GM18498 (cell line): ENCODE results near the gene FHIT.
"Not testable (repeated sequence)": the region's sequence is repeated elsewhere in the genome, so short reads cannot be mapped to it uniquely, and the experiment has no call there.

Source experiments
- ATAC-seq: cut with Tn5 transposase; IDR thresholded peaks from one replicate; pipeline ENCODE4 v1.9.1; 2021; ENCODE audit warnings: mild to moderate bottlenecking, moderate library complexity; ENCODE audit not compliant: unreplicated experiment

FHIT gene

DNA sequence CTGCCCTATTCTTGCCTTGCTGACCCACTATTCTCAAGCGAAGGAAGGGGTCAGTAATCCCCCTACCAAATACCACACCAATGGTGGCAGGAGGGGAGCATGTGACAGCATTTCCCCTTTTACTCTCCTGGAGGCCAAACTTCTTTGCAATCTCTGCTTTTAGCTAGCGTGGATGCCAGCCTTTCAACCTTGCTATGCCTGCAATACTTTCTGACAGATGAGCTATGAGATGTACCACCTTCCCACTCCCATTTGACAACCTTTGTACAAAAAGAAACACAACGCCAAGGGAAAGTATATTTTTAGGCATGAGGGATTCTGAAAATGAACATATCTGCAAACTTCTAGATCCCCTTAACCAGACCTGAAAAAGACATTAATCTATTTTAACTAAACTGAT is 302.1 kb downstream of the FHIT start:
- no peak for ATAC-seq

DNA sequence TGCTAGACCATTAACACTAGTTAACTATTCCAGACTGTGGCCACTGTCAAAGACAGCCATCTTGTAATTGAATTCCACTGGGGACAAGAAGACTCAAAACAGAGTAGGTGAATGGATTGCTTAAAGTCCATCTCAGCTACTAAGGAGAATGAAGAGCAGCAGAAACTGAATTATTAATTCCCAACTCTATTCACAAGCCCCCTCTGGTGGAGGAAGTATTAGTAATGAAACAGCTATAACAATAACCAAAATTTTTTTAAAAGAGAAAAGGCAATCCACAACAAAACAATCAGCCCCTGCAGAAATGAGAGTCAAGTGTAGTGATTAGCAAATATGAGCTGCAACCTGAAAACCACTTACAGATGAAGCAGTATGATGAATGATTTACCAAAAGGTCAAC is 302.8 kb downstream of the FHIT start:
- ATAC-seq = no peak

DNA sequence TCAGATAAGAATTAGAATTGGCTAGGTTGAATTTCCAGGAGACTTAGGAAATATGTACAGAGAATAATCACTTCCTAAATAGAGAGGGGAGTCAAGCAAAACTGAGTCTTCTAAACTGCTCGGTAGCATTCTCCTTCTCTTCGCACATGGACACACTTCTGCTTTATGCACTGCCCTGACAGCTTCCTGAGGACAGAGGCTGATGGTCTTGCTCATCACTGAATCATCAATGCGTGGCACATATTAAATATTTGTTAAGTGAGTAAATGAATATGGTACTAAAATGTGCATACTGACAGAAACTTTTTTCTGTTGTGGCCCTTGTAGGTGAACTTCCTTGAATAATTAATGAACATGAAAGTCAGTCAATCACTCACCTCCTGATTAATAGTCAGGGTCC is 315.5 kb downstream of the FHIT start:
- no peak for ATAC-seq

DNA sequence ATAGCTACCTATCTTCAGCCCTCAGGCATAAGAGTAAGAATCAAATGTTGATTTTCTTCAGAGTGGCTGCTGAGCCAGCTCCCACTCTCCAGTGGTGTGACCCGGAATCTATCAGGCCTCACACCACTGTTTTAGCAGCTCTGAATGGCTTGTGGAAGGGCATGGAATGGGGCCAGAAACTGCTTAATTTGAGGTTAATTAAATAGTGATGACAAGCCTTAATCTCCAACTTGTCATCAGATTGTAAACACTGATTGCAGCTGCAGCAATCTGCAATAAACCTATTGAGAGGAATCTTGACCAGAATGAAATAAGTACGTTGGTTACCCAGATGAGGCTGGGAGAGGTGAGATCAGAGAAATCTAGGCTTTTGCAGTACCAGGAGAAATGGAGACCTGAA is 317.4 kb downstream of the FHIT start:
- ATAC-seq = no peak

DNA sequence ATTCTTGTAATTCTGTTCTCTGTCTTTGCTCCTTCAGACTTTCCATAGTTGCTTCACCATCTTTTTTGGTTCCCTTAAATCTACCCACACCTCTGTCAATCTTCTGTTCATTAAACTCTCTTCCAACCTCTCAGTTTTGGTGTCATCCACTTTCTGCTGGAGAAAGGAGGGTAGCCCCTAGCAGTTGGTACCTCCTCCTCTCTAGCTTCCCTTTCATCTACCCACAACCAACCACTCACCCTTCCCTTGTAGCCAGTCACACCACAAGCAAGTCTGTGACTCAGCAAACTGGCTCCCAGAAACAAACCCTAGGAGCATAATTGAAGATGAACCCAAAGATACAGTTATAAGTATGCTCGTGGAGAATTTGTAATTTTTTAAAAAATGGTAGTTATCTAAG is 318.6 kb downstream of the FHIT start:
- no peak for ATAC-seq

DNA sequence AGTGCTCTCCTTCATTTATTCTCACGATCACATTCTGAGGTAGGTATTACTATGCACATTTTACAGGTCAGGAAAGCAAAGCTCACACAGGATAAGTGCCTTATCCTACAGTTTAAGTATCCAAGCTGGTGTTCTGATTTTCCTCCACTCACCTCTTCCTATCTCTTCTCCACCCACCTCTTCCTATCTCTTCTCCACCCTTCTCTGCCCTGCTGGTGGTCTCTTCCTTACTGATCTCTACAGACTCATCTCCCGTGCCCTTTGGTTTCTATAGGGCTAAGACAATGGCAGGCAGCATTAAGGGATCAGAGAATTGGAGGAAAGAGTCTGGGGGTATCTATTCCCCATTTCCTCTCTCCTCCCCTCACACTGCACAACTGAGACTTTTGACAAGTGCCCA is 319.1 kb downstream of the FHIT start:
- no peak for ATAC-seq

DNA sequence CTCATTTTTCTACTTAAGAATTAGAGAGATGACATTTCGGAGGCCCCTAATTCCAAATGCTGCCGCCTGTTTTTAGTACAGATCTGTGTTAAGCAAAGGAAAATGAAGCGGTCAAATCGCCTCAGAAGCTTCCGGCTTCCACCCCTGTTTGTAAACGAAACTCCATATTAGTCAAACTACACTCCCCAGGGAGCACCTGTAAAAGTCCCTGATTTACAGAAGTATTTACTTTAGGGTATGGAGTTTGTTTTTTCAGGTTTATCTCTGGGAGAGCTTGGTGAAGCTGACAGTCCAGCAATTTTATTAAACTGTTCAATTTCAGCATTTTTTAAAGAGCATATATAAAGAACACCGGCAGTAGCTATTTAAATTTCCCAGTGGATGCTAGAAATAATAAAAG is 319.8 kb downstream of the FHIT start:
- ATAC-seq = no peak

DNA sequence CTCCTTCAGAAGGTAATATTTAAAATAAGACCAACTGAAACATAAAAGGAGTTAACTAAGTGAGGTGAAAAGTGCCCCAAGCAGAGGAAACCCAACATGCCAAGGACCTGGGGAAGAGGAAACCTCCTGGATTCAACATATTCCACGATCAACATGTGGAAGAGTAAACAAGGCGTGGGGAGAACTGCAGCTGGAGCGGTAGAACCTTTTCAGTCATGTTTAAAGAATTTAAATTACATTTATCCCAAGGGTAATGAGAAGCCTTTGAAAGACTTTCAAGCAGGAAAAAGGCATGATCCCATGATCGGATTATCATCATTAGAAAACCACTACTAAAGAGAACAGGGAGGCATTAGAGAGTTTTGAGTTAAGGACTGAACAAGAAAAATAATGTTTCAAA is 330.7 kb downstream of the FHIT start:
- ATAC-seq = no peak

DNA sequence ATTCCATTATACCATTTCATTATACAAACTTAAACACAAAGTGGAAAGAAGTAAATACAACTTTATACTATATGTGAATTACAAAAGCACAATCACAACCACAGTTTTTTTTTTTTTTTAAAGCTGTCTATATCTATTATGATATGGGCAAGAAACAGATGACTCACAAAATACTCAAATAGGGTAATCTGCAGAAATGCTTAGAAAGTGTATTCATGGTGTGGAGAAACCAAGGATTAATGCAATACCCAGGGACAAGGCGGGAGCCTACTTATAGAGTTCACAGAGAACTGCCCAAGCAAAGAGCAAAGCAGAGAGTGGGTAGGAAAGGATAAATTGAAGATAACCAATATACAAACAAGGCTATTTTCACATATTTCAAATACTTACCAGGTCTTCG is 332.0 kb downstream of the FHIT start:
- ATAC-seq = no peak

DNA sequence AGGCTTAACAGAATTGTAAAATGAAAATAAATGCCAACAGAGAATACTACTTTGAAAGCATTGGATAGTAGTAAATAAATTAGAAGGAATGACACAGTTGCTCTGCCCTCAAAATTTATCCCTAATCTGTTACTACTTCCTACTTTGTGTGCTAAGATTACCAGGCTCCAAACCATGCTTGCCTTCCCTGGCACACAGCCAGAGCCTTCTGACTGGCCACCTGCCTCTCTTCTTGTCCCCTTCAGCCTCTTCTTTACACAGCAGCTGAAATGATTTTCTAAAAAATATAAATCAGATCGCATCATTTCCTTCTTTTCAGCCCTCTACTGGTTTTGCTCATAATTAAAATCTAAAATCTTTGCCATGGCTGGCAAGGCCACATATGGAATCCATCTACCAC is 334.1 kb downstream of the FHIT start:
- no peak for ATAC-seq

DNA sequence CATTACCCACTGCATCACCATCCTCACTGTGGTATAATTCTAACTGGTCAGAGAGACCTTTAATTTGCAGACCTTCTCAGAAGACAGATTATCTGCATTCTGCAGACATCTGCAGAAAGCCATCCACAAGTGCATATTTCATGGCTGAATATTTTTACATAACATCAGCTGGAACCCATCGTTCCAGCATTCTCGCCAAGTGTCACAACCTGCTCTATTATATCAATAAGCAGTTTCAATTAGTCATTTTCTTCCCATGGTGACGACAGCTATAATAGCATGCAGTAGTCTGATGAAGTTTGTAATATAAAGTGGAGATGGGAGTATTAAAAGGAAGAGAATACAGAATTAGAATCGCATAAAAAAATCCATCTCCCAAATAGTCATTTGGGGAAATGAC is 334.7 kb downstream of the FHIT start:
- no peak for ATAC-seq

DNA sequence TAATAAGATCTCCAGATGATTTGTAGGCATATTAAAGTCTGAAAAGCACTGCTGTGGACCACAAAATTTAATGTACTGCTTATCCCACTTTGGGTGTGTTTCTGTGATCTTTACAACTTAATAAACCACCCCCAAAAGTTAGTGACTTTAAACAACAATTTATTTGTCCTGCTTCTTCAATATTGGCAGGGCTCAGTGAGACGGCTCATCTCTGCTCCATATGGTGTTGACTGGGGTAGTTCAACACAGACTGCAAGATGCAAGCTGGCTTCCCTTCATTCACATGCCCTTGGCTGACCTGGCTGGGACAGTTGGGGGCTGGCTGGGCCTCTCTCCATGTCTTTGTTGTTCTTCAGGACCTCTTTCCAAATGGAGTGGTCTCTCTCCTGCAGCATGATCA is 337.8 kb downstream of the FHIT start:
- ATAC-seq = no peak

DNA sequence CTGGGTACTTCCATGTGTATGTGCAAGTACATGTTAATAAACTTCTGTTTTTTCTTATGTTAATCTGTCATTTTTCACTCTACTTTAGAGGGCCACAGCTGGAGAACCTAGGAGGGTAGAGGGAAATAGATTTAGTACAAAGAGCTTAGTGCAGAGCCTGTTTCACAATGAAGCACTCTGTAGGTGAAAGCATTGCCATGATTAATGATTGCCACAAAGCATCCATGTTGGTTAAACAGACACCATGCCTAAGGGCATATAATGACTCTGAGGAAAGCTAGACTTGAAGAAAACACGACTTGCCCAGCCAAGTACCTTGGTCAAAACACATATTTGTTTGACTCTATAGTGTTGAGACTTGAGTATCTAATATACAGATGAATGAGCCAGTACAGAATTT is 338.4 kb downstream of the FHIT start:
- ATAC-seq = no peak

DNA sequence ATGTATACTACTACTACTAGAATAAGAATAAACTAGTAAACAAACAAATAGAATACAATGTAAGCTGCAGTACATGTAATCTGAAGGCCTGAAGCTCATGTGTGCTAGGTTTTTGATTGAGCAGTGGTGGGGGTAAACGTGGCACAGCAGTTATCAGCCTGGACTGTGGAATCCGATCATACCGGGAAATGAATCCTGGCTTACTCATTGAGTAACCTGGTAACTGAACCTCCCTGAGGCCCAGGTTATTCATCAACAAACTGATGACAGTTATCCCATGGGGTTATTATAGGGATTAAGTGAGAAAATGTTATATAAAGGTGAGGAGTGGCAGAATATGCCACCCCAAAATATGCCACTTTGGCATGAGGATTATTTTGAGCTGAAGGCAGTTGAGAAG is 339.1 kb downstream of the FHIT start:
- ATAC-seq = no peak

DNA sequence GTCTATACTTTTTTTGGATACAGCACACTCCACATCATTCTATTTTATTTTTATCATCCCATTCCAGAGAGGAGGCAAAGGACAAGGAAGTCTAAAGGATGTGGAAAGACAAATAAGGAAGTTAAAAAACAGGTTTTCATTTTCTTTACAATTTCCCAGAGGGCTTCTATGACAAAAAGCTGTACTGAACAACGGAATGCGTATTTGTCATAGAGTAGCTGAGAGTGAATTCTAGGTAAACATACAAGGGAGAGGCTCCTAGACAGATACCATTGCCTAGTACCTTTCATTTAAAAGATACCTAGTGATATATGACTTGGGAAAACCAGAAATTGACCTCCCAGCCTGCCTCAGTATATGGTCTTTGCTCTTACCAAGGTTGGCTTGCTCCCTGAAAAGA is 341.7 kb downstream of the FHIT start:
- ATAC-seq = no peak

DNA sequence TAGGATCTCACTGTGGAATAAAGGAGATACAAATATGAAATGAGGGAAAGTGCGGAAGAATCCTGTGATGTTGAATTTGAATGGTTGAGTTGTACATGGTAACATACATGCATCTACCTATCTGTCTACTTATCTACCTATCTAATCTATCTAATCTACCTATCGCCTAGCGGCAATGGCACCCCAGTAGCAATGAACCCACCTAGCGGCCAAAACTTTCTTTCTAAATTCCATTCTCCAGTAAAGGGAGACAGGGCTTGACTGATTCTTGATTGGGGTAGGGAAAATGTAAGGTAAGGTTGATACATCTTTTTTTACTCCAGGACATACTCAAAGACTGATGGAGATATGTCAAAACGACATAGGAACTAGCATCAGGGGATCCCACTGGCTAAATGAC is 345.0 kb downstream of the FHIT start:
- no peak for ATAC-seq

DNA sequence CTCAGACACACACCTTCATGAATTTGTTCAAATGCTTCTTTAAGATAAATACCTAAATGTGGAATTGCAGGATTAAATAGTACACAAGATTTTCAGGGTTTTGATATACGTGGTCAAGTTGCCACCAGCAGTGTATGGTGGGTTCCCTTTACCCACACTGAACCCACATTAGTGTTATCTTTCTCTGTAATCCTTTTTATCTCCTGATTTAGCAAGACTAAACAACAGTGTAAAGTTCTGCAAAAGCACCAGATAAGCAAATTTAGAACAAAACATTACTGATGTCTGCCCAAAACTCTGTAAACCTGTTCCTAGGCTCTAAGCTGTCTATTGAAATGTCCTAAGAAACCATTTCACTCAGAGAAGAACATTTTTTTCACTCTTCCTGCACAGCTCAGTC is 352.9 kb downstream of the FHIT start:
- no peak for ATAC-seq

DNA sequence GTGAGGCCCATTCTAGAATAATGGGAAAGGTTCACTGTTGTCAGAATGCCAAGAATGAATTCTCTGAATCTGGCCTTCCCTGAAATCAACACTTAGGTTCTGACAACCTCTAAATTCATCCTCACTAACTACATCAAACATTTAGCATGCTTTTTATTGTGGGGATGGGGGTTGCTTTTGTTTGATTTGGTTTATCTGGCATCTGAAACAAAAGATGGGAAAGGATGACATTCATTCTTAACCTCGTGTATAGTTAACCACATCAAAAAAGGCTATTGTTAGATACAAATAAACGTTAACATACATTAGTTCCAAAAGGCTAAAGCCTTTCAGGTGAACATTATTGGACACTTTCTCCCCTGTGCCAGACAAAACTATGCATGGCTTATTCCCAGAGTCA is 357.3 kb downstream of the FHIT start:
- no peak for ATAC-seq

DNA sequence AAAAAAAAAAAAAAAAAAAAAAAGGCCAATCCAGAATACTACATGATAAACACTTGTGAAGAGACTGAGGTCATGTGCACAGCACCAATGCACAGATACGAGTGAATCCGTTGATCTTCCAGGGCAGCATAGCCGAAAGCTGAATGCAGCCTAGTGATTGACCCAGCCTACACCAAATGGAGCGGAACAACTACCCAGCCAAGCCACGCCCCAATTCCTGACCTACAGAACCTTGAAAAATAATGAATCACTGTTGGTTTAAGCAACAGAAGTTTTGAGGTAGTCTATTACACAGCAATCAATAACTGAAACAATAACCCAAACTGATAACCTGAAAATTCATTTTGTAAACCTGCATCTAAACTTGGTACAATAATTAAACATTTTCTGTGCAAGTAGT is 361.0 kb downstream of the FHIT start:
- ATAC-seq = no peak

DNA sequence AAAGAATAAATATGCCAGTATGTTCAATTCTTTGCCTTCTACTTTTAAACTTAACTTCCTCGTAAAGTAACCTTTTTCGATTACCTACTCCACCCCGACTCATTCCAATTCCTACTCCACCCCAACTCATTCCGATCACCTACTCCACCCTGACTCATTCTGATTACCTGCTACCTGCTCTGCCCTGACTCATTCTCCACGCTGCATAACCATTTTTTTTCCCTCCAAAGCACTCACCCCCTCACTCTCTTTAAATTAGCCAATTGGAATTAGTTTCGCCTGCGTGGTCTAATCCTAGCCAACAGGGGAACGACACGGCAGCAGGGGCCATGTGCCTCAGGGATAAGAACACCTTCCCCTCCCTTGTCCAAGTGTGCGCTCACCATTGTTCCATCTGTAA is 362.3 kb downstream of the FHIT start:
- ATAC-seq = not testable (repeated sequence)

DNA sequence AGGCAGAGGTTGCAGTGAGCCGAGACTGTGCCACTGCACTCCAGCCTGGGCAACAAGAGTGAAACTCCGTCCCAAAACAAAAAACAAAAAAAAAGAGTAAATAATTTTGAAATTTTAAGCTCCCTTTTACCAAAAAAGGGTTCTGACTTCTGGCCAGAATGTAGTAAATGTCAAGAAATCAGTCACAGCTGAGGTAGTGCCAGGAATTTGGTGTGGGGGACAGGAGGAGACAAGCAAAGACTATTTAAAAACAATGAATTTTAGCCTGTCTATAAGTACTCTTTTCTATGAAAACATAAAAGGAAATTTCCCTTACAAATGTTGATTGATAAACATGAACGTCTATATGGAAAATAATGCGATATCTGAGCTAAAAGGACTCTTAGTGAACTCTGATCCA is 363.7 kb downstream of the FHIT start:
- no peak for ATAC-seq

DNA sequence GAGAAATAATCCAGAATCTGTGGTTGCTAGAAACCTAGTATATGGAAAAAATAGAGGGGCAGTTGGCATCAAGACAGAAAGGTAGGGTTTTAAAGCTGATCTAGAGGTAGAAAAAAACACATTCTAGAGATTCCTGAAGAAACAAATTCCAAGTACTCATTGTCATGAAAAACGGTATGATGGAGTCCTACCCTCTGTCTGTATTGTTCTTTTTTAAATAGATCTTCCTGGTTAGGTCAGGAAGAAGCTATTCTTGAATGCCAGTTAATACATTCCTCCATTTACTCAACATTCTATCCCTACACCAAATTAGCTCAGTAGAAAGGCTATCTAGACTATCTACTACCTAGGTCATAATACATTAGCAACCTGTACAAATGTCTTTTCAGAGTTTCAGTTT is 364.7 kb downstream of the FHIT start:
- ATAC-seq = no peak

DNA sequence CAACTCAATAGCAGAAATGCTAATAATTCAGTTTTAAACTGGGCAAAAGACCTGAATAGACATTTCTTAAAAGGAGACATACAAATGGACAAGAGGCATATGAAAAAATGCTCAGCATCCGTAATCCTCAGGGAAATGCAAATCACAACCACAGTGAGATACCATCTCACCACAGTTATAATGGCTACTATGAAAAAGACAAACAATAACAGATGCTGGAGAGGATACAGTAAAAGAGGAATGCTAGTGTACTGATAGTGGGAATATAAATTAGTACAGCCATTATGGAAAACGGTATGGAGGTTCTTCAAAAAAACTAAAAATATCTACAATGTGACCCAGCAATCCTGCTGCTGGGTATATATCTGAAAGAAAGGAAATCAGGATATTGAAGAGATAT is 367.2 kb downstream of the FHIT start:
- no peak for ATAC-seq

DNA sequence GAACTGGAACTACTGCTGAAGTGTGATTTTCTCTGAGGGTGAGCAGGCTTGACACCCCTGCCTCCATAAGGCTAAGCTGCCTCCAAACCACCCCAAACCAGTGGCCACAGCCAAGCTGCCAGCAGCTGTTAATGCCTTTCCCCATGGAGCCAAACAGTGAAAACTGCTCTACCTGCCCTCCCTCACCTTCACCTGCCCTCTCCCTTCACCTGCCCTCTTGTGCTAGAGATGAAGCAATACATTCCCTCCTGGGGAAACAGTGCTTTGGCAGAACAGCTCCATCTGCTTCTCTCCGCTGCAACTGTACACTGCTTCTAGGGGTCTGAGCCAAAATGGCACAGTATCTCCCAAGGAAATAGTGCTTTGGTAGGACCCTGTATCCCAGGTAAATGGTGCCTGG is 374.1 kb downstream of the FHIT start:
- no peak for ATAC-seq
